K562 (cell line): Measurements from ENCODE around the gene TSPYL4. TPM values are rescaled to one million over a fixed set of nuclear protein-coding genes. Genes with fewer than 3 reads are reported as not detected.

Experiments used
- CCAR2 ChIP-seq: fragments of 200-400 bp; formaldehyde crosslinking; IDR thresholded peaks from 2 replicates; pipeline ENCODE4 v1.6.1; 2017; ENCODE audit warnings: mild to moderate bottlenecking, low read depth, low read length
- HDGF ChIP-seq: fragments of 450-650 bp; IDR thresholded peaks from 2 replicates; pipeline ENCODE4 v1.6.1; 2016
- polyA plus RNA-seq, 8 experiments: library from polyadenylated mRNA; depleted of rRNA in 4 of 8; stranded (reverse) in 5 of 8; unstranded in 3 of 8; fragments of >200 nt; fragmentation: Nextera tagmentation in 2 of 8; fragmentation: Illumina TruSeq in 1 of 8; extraction: Ambion mirVana in 2 of 8; extraction: Trizol in 1 of 8; gene quantifications; 2 replicates each; pipeline versions ENCODE4 v1.2.1 to v1.2.3, GENCODE V29; 2011 to 2014; ENCODE audit warnings: inconsistent platforms in 1 of 8, missing spikeins in 1 of 8
- total RNA-seq, 7 experiments: library from RNA; depleted of rRNA in 6 of 7; stranded (reverse); fragments of >200 nt in 6 of 7; fragmentation: Illumina TruSeq in 2 of 7; extraction: Trizol in 2 of 7; gene quantifications; 2 replicates each; pipeline versions ENCODE4 v1.2.1 to v1.2.3, GENCODE V29; 2011 to 2021; ENCODE audit warnings: low replicate concordance in 1 of 7
- TF ChIP-seq, protein P1 (sequence below), 2 experiments: fragments of 450-650 bp; formaldehyde crosslinking in 1 of 2; IDR thresholded peaks; 2 replicates each; pipeline versions ENCODE4 v1.4.0 to v1.6.1; 2014 to 2020; ENCODE audit warnings: mild to moderate bottlenecking in 2 of 2, borderline replicate concordance in 1 of 2, low read depth in 1 of 2
- TF ChIP-seq, protein P2 (sequence below), 2 experiments: fragments of 450-650 bp; IDR thresholded peaks; 2 replicates each; pipeline ENCODE4 v1.6.1; 2016; ENCODE audit warnings: mild to moderate bottlenecking in 2 of 2, borderline replicate concordance in 1 of 2, low read depth in 1 of 2, moderate library complexity in 1 of 2

The TSPYL4 gene
- total and polyA plus RNA-seq, 9 of the 15 experiments (the other 6 are each of a cell fraction or from before 2014, with no cell fraction given): 0.69 to 18.0 (median 9.1) TPM

DNA sequence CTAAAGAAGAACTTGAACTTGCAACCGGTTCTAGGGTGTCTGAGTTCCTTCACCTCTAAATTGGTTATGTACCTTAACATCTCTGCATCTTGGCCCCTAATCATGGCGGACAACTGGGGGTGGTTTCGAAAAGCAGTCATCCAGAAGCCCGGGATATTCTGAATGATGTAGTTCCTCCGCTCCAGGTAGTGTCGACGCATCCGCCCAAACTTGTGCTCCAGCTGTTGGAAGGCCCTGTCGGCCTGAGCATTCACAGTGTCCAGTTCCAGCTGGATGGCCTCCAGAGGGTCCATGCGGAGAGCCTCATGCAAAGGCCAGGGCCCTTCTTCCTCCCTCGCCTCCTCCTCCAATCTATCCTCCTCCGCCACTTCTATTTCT lies 25.0 kb upstream of the TSPYL4 start (continued):
- TF ChIP-seq, protein P1, sequence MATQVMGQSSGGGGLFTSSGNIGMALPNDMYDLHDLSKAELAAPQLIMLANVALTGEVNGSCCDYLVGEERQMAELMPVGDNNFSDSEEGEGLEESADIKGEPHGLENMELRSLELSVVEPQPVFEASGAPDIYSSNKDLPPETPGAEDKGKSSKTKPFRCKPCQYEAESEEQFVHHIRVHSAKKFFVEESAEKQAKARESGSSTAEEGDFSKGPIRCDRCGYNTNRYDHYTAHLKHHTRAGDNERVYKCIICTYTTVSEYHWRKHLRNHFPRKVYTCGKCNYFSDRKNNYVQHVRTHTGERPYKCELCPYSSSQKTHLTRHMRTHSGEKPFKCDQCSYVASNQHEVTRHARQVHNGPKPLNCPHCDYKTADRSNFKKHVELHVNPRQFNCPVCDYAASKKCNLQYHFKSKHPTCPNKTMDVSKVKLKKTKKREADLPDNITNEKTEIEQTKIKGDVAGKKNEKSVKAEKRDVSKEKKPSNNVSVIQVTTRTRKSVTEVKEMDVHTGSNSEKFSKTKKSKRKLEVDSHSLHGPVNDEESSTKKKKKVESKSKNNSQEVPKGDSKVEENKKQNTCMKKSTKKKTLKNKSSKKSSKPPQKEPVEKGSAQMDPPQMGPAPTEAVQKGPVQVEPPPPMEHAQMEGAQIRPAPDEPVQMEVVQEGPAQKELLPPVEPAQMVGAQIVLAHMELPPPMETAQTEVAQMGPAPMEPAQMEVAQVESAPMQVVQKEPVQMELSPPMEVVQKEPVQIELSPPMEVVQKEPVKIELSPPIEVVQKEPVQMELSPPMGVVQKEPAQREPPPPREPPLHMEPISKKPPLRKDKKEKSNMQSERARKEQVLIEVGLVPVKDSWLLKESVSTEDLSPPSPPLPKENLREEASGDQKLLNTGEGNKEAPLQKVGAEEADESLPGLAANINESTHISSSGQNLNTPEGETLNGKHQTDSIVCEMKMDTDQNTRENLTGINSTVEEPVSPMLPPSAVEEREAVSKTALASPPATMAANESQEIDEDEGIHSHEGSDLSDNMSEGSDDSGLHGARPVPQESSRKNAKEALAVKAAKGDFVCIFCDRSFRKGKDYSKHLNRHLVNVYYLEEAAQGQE (IDR thresholded peaks at IDR 0.05; ENCODE audit: borderline replicate concordance): peak; percentile 27; the same call in 1 of the 2 replicates
- TF ChIP-seq, protein P1 (CRISPR knock-in tag; IDR thresholded peaks at IDR 0.05; ENCODE audit: low read depth): no peak
- TF ChIP-seq, protein P2, sequence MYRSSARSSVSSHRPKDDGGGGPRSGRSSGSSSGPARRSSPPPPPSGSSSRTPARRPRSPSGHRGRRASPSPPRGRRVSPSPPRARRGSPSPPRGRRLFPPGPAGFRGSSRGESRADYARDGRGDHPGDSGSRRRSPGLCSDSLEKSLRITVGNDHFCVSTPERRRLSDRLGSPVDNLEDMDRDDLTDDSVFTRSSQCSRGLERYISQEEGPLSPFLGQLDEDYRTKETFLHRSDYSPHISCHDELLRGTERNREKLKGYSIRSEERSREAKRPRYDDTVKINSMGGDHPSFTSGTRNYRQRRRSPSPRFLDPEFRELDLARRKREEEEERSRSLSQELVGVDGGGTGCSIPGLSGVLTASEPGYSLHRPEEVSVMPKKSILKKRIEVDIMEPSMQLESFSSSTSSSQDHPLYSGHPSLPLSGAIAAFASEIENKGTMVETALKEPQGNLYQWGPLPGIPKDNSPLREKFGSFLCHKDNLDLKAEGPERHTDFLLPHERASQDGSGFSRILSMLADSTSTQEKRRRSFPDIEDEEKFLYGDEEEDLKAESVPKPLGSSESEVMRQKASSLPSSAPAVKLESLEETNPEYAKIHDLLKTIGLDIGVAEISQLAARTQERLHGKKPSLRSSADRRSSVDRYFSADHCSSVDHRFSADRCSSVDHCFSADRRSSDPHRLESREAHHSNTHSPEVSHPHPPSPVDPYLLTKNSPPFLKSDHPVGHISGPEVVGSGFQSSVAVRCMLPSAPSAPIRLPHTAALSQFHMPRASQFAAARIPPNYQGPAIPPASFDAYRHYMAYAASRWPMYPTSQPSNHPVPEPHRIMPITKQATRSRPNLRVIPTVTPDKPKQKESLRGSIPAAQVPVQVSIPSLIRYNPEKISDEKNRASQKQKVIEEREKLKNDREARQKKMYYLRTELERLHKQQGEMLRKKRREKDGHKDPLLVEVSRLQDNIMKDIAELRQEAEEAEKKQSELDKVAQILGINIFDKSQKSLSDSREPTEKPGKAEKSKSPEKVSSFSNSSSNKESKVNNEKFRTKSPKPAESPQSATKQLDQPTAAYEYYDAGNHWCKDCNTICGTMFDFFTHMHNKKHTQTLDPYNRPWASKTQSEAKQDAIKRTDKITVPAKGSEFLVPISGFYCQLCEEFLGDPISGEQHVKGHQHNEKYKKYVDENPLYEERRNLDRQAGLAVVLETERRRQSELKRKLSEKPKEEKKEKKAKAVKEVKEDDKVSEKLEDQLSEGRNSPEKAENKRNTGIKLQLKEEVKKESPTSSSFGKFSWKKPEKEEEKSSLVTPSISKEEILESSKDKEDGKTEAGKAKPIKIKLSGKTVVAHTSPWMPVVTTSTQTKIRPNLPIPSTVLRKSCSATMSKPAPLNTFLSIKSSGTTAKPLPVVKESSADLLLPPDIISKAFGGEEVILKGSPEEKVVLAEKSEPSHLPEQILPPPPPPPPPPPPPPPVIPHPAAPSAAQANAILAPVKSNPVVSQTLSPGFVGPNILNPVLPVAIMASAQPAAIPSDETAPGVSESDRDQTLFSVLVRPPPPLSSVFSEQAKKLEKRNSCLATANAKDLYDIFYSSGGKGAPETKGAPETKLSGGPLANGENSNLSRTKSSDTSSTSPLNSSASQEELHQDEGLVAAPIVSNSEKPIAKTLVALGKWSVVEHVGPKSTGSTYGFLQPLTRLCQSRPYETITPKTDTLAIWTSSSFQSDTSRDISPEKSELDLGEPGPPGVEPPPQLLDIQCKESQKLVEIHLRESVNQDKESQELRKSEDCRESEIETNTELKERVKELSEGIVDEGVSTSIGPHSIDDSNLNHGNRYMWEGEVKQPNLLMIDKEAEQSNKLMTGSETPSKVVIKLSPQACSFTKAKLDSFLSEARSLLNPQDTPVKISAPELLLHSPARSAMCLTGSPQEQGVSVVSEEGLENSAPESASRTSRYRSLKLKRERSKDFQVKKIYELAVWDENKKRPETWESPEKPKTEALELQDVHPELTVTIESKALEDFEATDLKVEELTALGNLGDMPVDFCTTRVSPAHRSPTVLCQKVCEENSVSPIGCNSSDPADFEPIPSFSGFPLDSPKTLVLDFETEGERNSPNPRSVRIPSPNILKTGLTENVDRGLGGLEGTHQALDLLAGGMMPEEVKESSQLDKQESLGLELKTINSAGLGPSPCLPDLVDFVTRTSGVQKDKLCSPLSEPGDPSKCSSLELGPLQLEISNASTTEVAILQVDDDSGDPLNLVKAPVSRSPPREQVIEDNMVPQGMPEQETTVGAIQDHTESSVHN (IDR thresholded peaks at IDR 0.05; ENCODE audit: borderline replicate concordance in 1 of 2, low read depth in 1 of 2): 0 out of 4 replicates have a peak, but pooled peaks of 1 of the 2 experiments have one; percentile 55
- TF ChIP-seq HDGF (peak; percentile 81; the same call in 1 of the 2 replicates), CCAR2 (no peak)
